SK-N-SH treated with all-trans-retinoic acid at 6 μM for 48 hours (cell line): ENCODE measurements around the gene ZNF41.

Source experiments
- ATAC-seq: fragments of 200-7000 bp; cut with Tn5 transposase; 3 replicates; pipeline ENCODE4 v1.9.1; 2020; ENCODE audit warnings: mild to moderate bottlenecking, moderate library complexity
- ARNTL ChIP-seq: fragments of 450-650 bp; formaldehyde crosslinking; IDR thresholded peaks from 2 replicates; pipeline ENCODE4 v1.5.0; 2020; ENCODE audit warnings: low read depth, mild to moderate bottlenecking, moderate library complexity, borderline replicate concordance
- BACH2 ChIP-seq: fragments of 250-450 bp; sonication (Bioruptor Pico); IDR thresholded peaks from 2 replicates; pipeline ENCODE4 v1.9.0; 2021; ENCODE audit warnings: mild to moderate bottlenecking, borderline replicate concordance
- CSDC2 ChIP-seq: fragments of 250-450 bp; sonication (Bioruptor Pico); IDR thresholded peaks from 2 replicates; pipeline ENCODE4 v1.5.0; 2020; ENCODE audit warnings: mild to moderate bottlenecking, moderate library complexity
- ESRRG ChIP-seq: fragments of 250-450 bp; sonication (Bioruptor Pico); IDR thresholded peaks from 2 replicates; pipeline ENCODE4 v1.6.1; 2021; ENCODE audit warnings: mild to moderate bottlenecking
- GLIS3 ChIP-seq: fragments of 250-450 bp; sonication (Bioruptor Pico); IDR thresholded peaks from 2 replicates; pipeline ENCODE4 v1.5.0; 2020; ENCODE audit warnings: mild to moderate bottlenecking, moderate library complexity
- ISL1 ChIP-seq: fragments of 250-450 bp; sonication (Bioruptor Pico); IDR thresholded peaks from 2 replicates; pipeline ENCODE4 v2.1.2; 2022; ENCODE audit warnings: mild to moderate bottlenecking, moderate library complexity
- OSR1 ChIP-seq: fragments of 250-450 bp; sonication (Bioruptor Pico); IDR thresholded peaks from 2 replicates; pipeline ENCODE4 v1.8.0; 2022; ENCODE audit warnings: moderate library complexity, mild to moderate bottlenecking, inconsistent platforms
- RARB ChIP-seq: fragments of 250-450 bp; sonication (Bioruptor Pico); IDR thresholded peaks from 2 replicates; pipeline ENCODE4 v1.8.0; 2021; ENCODE audit warnings: mild to moderate bottlenecking, moderate library complexity
- SNAI2 ChIP-seq: fragments of 250-450 bp; sonication (Bioruptor Pico); IDR thresholded peaks from 2 replicates; pipeline ENCODE4 v1.5.0; 2020; ENCODE audit warnings: mild to moderate bottlenecking, moderate library complexity
- TCF4 ChIP-seq: fragments of 250-450 bp; sonication (Bioruptor Pico); IDR thresholded peaks from 2 replicates; pipeline ENCODE4 v1.8.0; 2021; ENCODE audit warnings: mild to moderate bottlenecking, moderate library complexity, borderline replicate concordance
- TOX ChIP-seq: fragments of 250-450 bp; sonication (Bioruptor Pico); IDR thresholded peaks from 2 replicates; pipeline ENCODE4 v1.8.0; 2021; ENCODE audit warnings: mild to moderate bottlenecking, moderate library complexity, borderline replicate concordance
- ZC3H10 ChIP-seq: fragments of 250-450 bp; sonication (Bioruptor Pico); IDR thresholded peaks from 2 replicates; pipeline ENCODE4 v1.5.1; 2021; ENCODE audit warnings: mild to moderate bottlenecking, moderate library complexity
- ZFP3 ChIP-seq: fragments of 250-450 bp; sonication (Bioruptor Pico); IDR thresholded peaks from 2 replicates; pipeline ENCODE4 v1.5.0; 2020; ENCODE audit warnings: mild to moderate bottlenecking, moderate library complexity
- ZFP30 ChIP-seq: fragments of 450-650 bp; formaldehyde crosslinking; IDR thresholded peaks from 2 replicates; pipeline ENCODE4 v1.5.0; 2022; ENCODE audit warnings: mild to moderate bottlenecking, moderate library complexity
- ZNF565 ChIP-seq: fragments of 450-650 bp; formaldehyde crosslinking; conservative IDR thresholded peaks from 2 replicates; pipeline ENCODE4 v1.5.0; 2020; ENCODE audit warnings: low read depth, mild to moderate bottlenecking, moderate library complexity
- ZNF70 ChIP-seq: fragments of 450-650 bp; formaldehyde crosslinking; IDR thresholded peaks from 2 replicates; pipeline ENCODE4 v1.5.0; 2020; ENCODE audit warnings: mild to moderate bottlenecking, moderate library complexity
- ZNF8 ChIP-seq: fragments of 450-650 bp; formaldehyde crosslinking; IDR thresholded peaks from 2 replicates; pipeline ENCODE4 v1.5.0; 2020; ENCODE audit warnings: mild to moderate bottlenecking, moderate library complexity
- TF ChIP-seq, protein P1 (sequence below): fragments of 250-450 bp; sonication (Bioruptor Pico); IDR thresholded peaks from 2 replicates; pipeline ENCODE4 v1.5.1; 2021; ENCODE audit warnings: mild to moderate bottlenecking, moderate library complexity
- TF ChIP-seq, protein P2 (sequence below): fragments of 250-450 bp; sonication (Bioruptor Pico); IDR thresholded peaks from 2 replicates; pipeline ENCODE4 v1.5.1; 2020; ENCODE audit warnings: low read depth, mild to moderate bottlenecking, moderate library complexity
- TF ChIP-seq, protein P3 (sequence below): fragments of 250-450 bp; sonication (Bioruptor Pico); IDR thresholded peaks from 2 replicates; pipeline ENCODE4 v1.8.0; 2021; ENCODE audit warnings: low read depth, mild to moderate bottlenecking, moderate library complexity, borderline replicate concordance
- TF ChIP-seq, protein P4 (sequence below): fragments of 250-450 bp; sonication (Bioruptor Pico); IDR thresholded peaks from 2 replicates; pipeline ENCODE4 v1.5.0; 2020; ENCODE audit warnings: mild to moderate bottlenecking, moderate library complexity

The ZNF41 gene

DNA sequence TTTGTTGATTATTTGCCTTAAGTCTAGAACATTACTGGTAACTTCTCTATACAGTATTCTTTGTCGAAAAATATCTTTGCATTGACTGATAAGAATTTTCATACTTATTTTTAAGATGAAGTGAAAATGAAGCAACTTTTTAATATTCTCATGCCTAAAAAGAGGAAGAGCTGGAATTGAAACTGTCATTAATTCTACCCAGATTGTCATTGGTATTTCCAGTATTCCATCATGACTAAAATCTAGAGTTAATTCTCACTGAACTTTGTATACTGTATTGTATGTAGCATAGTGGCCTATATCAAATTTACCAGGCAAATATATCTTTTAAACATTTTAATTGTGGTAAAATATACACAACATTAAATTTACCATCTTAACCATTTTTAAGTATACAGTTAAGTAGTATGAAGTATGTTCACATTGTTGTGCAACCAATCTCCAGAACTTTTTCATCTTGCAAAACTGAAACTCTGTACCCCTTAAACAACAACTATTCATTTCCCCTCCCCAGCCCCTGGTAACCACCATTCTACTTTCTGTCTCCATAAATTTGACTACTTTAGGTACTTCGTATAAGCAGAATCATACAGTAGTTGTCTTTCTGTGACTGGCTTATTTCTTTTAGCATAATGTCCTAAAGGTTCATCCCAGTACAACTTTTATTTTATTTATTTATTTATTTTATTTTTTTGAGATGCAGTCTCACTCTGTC, 24.3 kb upstream of the ZNF41 start:
- no peak for ATAC-seq
- TF ChIP-seq ZC3H10 (no peak), SNAI2 (CRISPR knock-in tag) (no peak), RARB (CRISPR knock-in tag) (no peak), ZFP3 (CRISPR knock-in tag) (no peak), ARNTL (CRISPR knock-in tag) (no peak), ZNF70 (CRISPR knock-in tag) (no peak), ISL1 (CRISPR knock-in tag) (no peak), ZNF8 (CRISPR knock-in tag) (no peak), TOX (CRISPR knock-in tag) (no peak), ZNF565 (CRISPR knock-in tag) (no peak)
- TF ChIP-seq, protein P1, sequence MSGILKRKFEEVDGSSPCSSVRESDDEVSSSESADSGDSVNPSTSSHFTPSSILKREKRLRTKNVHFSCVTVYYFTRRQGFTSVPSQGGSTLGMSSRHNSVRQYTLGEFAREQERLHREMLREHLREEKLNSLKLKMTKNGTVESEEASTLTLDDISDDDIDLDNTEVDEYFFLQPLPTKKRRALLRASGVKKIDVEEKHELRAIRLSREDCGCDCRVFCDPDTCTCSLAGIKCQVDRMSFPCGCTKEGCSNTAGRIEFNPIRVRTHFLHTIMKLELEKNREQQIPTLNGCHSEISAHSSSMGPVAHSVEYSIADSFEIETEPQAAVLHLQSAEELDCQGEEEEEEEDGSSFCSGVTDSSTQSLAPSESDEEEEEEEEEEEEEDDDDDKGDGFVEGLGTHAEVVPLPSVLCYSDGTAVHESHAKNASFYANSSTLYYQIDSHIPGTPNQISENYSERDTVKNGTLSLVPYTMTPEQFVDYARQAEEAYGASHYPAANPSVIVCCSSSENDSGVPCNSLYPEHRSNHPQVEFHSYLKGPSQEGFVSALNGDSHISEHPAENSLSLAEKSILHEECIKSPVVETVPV (CRISPR knock-in tag) = no peak
- TF ChIP-seq, protein P2, sequence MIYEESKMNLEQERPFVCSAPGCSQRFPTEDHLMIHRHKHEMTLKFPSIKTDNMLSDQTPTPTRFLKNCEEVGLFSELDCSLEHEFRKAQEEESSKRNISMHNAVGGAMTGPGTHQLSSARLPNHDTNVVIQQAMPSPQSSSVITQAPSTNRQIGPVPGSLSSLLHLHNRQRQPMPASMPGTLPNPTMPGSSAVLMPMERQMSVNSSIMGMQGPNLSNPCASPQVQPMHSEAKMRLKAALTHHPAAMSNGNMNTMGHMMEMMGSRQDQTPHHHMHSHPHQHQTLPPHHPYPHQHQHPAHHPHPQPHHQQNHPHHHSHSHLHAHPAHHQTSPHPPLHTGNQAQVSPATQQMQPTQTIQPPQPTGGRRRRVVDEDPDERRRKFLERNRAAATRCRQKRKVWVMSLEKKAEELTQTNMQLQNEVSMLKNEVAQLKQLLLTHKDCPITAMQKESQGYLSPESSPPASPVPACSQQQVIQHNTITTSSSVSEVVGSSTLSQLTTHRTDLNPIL (CRISPR knock-in tag) = no peak
- TF ChIP-seq, protein P3, sequence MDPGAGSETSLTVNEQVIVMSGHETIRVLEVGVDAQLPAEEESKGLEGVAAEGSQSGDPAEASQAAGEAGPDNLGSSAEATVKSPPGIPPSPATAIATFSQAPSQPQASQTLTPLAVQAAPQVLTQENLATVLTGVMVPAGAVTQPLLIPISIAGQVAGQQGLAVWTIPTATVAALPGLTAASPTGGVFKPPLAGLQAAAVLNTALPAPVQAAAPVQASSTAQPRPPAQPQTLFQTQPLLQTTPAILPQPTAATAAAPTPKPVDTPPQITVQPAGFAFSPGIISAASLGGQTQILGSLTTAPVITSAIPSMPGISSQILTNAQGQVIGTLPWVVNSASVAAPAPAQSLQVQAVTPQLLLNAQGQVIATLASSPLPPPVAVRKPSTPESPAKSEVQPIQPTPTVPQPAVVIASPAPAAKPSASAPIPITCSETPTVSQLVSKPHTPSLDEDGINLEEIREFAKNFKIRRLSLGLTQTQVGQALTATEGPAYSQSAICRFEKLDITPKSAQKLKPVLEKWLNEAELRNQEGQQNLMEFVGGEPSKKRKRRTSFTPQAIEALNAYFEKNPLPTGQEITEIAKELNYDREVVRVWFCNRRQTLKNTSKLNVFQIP (CRISPR knock-in tag) = no peak

DNA sequence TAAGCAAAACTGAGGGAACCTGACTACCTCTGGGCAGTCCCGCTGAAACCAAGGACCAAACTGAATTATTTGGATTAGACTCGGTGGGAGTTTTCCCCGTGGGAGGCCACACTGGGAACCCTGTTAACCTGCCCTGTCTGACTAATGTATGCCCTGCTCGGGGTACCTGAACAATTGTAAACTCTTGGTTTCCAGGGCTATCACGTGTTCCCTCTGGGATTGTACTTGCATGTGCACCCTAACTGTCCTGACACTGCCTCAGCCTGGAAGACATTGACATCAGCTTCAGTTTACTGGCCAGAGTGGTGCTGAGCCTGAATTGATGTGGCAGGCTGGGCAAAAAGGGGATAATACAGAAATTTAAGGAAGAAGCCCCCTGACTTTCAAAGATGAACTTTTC, 20.1 kb upstream of the ZNF41 start:
- ATAC-seq = no peak
- TF ChIP-seq ZC3H10 (no peak), ZNF70 (CRISPR knock-in tag) (no peak), CSDC2 (CRISPR knock-in tag) (no peak), ZFP30 (no peak), TOX (CRISPR knock-in tag) (no peak), ISL1 (CRISPR knock-in tag) (no peak), ZFP3 (CRISPR knock-in tag) (no peak), ARNTL (CRISPR knock-in tag) (no peak), ZNF565 (CRISPR knock-in tag) (no peak), ZNF8 (CRISPR knock-in tag) (no peak), TCF4 (no peak), GLIS3 (no peak), BACH2 (CRISPR knock-in tag) (no peak), ESRRG (CRISPR knock-in tag) (no peak), OSR1 (CRISPR knock-in tag) (no peak), SNAI2 (CRISPR knock-in tag) (no peak)
- TF ChIP-seq, protein P3 (CRISPR knock-in tag) = no peak
- TF ChIP-seq, protein P1 (CRISPR knock-in tag) = no peak
- TF ChIP-seq, protein P2 (CRISPR knock-in tag) = no peak
- TF ChIP-seq, protein P4, sequence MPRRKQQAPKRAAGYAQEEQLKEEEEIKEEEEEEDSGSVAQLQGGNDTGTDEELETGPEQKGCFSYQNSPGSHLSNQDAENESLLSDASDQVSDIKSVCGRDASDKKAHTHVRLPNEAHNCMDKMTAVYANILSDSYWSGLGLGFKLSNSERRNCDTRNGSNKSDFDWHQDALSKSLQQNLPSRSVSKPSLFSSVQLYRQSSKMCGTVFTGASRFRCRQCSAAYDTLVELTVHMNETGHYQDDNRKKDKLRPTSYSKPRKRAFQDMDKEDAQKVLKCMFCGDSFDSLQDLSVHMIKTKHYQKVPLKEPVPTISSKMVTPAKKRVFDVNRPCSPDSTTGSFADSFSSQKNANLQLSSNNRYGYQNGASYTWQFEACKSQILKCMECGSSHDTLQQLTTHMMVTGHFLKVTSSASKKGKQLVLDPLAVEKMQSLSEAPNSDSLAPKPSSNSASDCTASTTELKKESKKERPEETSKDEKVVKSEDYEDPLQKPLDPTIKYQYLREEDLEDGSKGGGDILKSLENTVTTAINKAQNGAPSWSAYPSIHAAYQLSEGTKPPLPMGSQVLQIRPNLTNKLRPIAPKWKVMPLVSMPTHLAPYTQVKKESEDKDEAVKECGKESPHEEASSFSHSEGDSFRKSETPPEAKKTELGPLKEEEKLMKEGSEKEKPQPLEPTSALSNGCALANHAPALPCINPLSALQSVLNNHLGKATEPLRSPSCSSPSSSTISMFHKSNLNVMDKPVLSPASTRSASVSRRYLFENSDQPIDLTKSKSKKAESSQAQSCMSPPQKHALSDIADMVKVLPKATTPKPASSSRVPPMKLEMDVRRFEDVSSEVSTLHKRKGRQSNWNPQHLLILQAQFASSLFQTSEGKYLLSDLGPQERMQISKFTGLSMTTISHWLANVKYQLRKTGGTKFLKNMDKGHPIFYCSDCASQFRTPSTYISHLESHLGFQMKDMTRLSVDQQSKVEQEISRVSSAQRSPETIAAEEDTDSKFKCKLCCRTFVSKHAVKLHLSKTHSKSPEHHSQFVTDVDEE (CRISPR knock-in tag) = no peak
